SK-N-MC (cell line): Measurements from ENCODE around the gene PTDSS2.

Experiments used
- EZH2 ChIP-seq: fragments of 200-600 bp; sonication (generic); IDR thresholded peaks from one replicate; pipeline ENCODE4 v1.6.1; 2017; ENCODE audit warnings: antibody characterized with exemption
- FOXP2 ChIP-seq: optimal IDR thresholded peaks from 2 replicates; pipeline ENCODE3; 2011; ENCODE audit warnings: mild to moderate bottlenecking, moderate library complexity; ENCODE audit not compliant: insufficient read depth; ENCODE audit errors: extremely low read length, control extremely low read depth
- POLR2AphosphoS5 ChIP-seq: IDR thresholded peaks from 2 replicates; pipeline ENCODE4 v1.6.1; 2012; ENCODE audit warnings: mild to moderate bottlenecking, low read depth, low read length, borderline replicate concordance

DNA sequence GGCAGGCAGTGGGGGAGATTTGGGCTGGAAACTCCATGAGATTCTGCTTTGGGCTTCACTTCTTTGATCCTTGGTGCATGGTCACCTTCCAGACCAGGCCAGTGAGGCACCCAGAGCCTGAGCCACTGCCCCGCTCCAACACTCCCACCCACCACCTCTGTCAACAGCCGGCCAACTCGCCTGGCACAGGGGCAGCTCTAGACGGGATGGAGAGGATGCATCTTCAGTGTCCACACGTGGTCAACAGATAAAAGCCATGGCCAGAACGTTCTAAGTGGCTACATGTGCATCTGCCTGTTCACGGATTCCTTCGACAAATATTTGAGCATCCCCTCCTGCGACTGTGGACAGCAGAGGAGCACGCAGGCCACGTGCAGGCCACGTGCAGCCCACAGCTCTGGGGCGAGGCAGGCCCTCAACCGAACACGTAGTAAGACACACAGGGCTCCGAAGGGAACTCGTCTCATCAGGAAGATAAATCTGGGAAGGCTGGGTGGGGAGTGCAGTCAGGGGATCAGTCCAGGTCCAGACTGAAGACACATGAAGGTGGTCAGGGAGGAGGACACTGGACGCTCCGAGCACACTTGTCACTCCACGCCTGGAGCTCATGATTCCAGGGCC is 88.5 kb downstream of the PTDSS2 start:
- no peak for TF ChIP-seq POLR2AphosphoS5
- TF ChIP-seq EZH2 = no peak
- no peak for TF ChIP-seq FOXP2
